Middle frontal gyrus (tissue), 1 donor: ENCODE data around the gene FBXW4.

ENCODE experiments used
- DNase-seq: peaks from one replicate; pipeline ENCODE4 v3.0.0-alpha.2; 2015; ENCODE audit warnings: low spot score; ENCODE audit errors: extremely low spot score

The FBXW4 gene

GRCh38 chr10:101694674-101695403 is at the start of gene FBXW4:
TSS of gene FBXW4 (minus strand) at chr10:101695170. CDS start at chr10:101695105, 65 bp downstream.
- no peak for DNase-seq

- DNase-seq: no peak
These were observed 49.3 kb upstream of the FBXW4 start for GRCh38 chr10:101744267-101744666.

- no peak for DNase-seq
These were observed 47.0 kb upstream of the FBXW4 start for GRCh38 chr10:101741938-101742337.

GRCh38 chr10:101736666-101737065 is 41.7 kb upstream of the FBXW4 start:
- no peak for DNase-seq

GRCh38 chr10:101732096-101732495 is 37.1 kb upstream of the FBXW4 start:
- DNase-seq: no peak

- no peak for DNase-seq
These were observed 31.1 kb upstream of the FBXW4 start for GRCh38 chr10:101726115-101726387.

- no peak for DNase-seq
These were observed 30.5 kb upstream of the FBXW4 start for GRCh38 chr10:101725296-101726114.

GRCh38 chr10:101724446-101724845 is 29.5 kb upstream of the FBXW4 start:
- no peak for DNase-seq

GRCh38 chr10:101723176-101723575 is 28.2 kb upstream of the FBXW4 start:
- DNase-seq: no peak

GRCh38 chr10:101721806-101722205 is 26.8 kb upstream of the FBXW4 start:
- DNase-seq: no peak

GRCh38 chr10:101720606-101721230 is 25.7 kb upstream of the FBXW4 start:
- no peak for DNase-seq

- DNase-seq: no peak
These were observed 23.8 kb upstream of the FBXW4 start for GRCh38 chr10:101718690-101719275.

- no peak for DNase-seq
These were observed 22.1 kb upstream of the FBXW4 start for GRCh38 chr10:101716891-101717659.

- DNase-seq: no peak
These were observed 18.0 kb upstream of the FBXW4 start for GRCh38 chr10:101712997-101713396.

GRCh38 chr10:101710793-101711192 is 15.8 kb upstream of the FBXW4 start:
- no peak for DNase-seq

GRCh38 chr10:101710059-101710695 is 15.2 kb upstream of the FBXW4 start:
- DNase-seq: no peak

GRCh38 chr10:101709359-101710058 is 14.5 kb upstream of the FBXW4 start:
- DNase-seq: no peak

- no peak for DNase-seq
These were observed 13.9 kb upstream of the FBXW4 start for GRCh38 chr10:101708870-101709269.

GRCh38 chr10:101708073-101708472 is 13.1 kb upstream of the FBXW4 start:
- no peak for DNase-seq

GRCh38 chr10:101704331-101704730 is 9.4 kb upstream of the FBXW4 start:
- no peak for DNase-seq
